Caco-2 (cell line): ENCODE results near the gene SLC27A3. TPM values are rescaled to one million over a fixed set of nuclear protein-coding genes. Genes with fewer than 3 reads are reported as not detected.
"Not testable (repeated sequence)": the region's sequence is repeated elsewhere in the genome, so short reads cannot be mapped to it uniquely, and the experiment has no call there.

Source experiments
- BruUV-seq: library from RNA; stranded (reverse); fragments of 400-500 nt; replicated peaks from 2 replicates; lab custom pipeline; 2021; lab: Mats Ljungman, UMichigan
- CTCF ChIA-PET: fragments of 300-600 bp; sonication (Branson Sonifier 250); formaldehyde crosslinking; loops from one replicate; lab custom pipeline; 2022; ENCODE audit warnings: antibody characterized with exemption; lab: Charles Lee
- POLR2A ChIA-PET: fragments of 300-600 bp; sonication (Branson Sonifier 250); formaldehyde crosslinking; loops from one replicate; lab custom pipeline; 2022; ENCODE audit warnings: antibody characterized with exemption; lab: Charles Lee
- DNase-seq, 2 experiments: peaks; one replicate each; pipeline versions ENCODE4 v3.0.0 to v3.0.0-alpha.2; 2020 to 2022
- H3K27me3 ChIP-seq: replicated peaks from 2 replicates; pipeline ENCODE4 v1.6.0; 2011; ENCODE audit warnings: low read length; ENCODE audit not compliant: control insufficient read depth, insufficient read depth
- H3K36me3 ChIP-seq: 2 replicates; pipeline ENCODE4 v1.5.1; 2011; ENCODE audit warnings: low read length; ENCODE audit not compliant: control insufficient read depth, insufficient read depth
- H3K4me1 ChIP-seq: fragments of 250-450 bp; sonication (Bioruptor Pico); 2 replicates; pipeline ENCODE4 v1.5.1; 2020; ENCODE audit warnings: mild to moderate bottlenecking
- H3K4me3 ChIP-seq: 2 replicates; pipeline ENCODE4 v1.5.1; 2011; ENCODE audit warnings: low read depth, mild to moderate bottlenecking, control low read depth, low read length
- H3K9me3 ChIP-seq: fragments of 250-450 bp; sonication (Bioruptor Pico); 2 replicates; pipeline ENCODE4 v1.5.1; 2020; ENCODE audit warnings: mild to moderate bottlenecking, moderate library complexity
- H3K27ac Mint-ChIP-seq: one replicate; pipeline ENCODE4 v1.8.0; 2022; ENCODE audit warnings: mixed read lengths; ENCODE audit not compliant: unreplicated experiment
- H3K27me3 Mint-ChIP-seq: one replicate; pipeline ENCODE4 v1.8.0; 2022; ENCODE audit warnings: mixed read lengths; ENCODE audit not compliant: insufficient read depth, unreplicated experiment
- H3K36me3 Mint-ChIP-seq: one replicate; pipeline ENCODE4 v1.8.0; 2022; ENCODE audit warnings: mild to moderate bottlenecking, mixed read lengths; ENCODE audit not compliant: insufficient read depth, unreplicated experiment
- H3K4me1 Mint-ChIP-seq: one replicate; pipeline ENCODE4 v1.8.0; 2022; ENCODE audit warnings: low read depth, mixed read lengths; ENCODE audit not compliant: unreplicated experiment
- H3K4me3 Mint-ChIP-seq: one replicate; pipeline ENCODE4 v1.8.0; 2022; ENCODE audit warnings: mild to moderate bottlenecking, moderate library complexity, mixed read lengths; ENCODE audit not compliant: unreplicated experiment
- H3K9me3 Mint-ChIP-seq: one replicate; pipeline ENCODE4 v1.8.0; 2022; ENCODE audit warnings: mixed read lengths; ENCODE audit not compliant: unreplicated experiment
- intact Hi-C: fragments of 100-400 bp; cut with micrococcal nuclease; formaldehyde crosslinking; loops from one replicate; pipeline ENCODE4 v1.10.0; 2022; ENCODE audit not compliant: unreplicated experiment
- total RNA-seq: library from RNA; stranded (reverse); gene quantifications from 2 replicates; pipeline ENCODE4 v1.2.3, GENCODE V29; 2022
- TF ChIP-seq, protein P1 (sequence below), 2 experiments: fragments of 200-600 bp in 1 of 2; IDR thresholded peaks; 1 replicate in 1 of 2; 2 replicates in 1 of 2; pipeline versions ENCODE4 v1.5.1 to v1.8.0; 2011 to 2022; ENCODE audit warnings: antibody characterized with exemption in 1 of 2, control low read depth in 1 of 2, inconsistent platforms in 1 of 2, low read depth in 1 of 2, low read length in 1 of 2, mild to moderate bottlenecking in 1 of 2, moderate library complexity in 1 of 2; ENCODE audit not compliant: insufficient read depth in 1 of 2, severe bottlenecking in 1 of 2, unreplicated experiment in 1 of 2

The SLC27A3 gene
- total RNA-seq, 1 experiment from 2014 or later: 22.8 TPM

- CTCF ChIA-PET: interaction anchor here (0.7 kb wide), 1 partner anchor 142 kb away, joined by 3 read pairs; the partner anchor contains the start of gene GATAD2B
- no TSS peak for BruUV-seq
- Mint-ChIP-seq H3K4me1 (peaks cover 6% of the 10 kb centered on the region), H3K36me3 (peaks cover 11% of the 10 kb centered on the region), H3K27me3 (no peaks in the 10 kb centered on the region), H3K9me3 (no peaks in the 10 kb centered on the region), H3K4me3 (no peak overlapping the region), H3K27ac (no peak overlapping the region)
- no peak for DNase-seq
- TF ChIP-seq, protein P1, sequence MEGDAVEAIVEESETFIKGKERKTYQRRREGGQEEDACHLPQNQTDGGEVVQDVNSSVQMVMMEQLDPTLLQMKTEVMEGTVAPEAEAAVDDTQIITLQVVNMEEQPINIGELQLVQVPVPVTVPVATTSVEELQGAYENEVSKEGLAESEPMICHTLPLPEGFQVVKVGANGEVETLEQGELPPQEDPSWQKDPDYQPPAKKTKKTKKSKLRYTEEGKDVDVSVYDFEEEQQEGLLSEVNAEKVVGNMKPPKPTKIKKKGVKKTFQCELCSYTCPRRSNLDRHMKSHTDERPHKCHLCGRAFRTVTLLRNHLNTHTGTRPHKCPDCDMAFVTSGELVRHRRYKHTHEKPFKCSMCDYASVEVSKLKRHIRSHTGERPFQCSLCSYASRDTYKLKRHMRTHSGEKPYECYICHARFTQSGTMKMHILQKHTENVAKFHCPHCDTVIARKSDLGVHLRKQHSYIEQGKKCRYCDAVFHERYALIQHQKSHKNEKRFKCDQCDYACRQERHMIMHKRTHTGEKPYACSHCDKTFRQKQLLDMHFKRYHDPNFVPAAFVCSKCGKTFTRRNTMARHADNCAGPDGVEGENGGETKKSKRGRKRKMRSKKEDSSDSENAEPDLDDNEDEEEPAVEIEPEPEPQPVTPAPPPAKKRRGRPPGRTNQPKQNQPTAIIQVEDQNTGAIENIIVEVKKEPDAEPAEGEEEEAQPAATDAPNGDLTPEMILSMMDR (IDR thresholded peaks at IDR 0.05; ENCODE audit: insufficient read depth in 1 of 2, low read depth in 1 of 2, low read length in 1 of 2, severe bottlenecking in 1 of 2, unreplicated experiment in 1 of 2): no peak
- intact Hi-C loops: loop anchor here (5.0 kb wide), 1 partner anchor 207 kb away; the partner anchor contains the start of gene RAB13
- no peaks in the 10 kb centered on the region for H3K9me3 ChIP-seq
- H3K27me3 ChIP-seq: no peaks in the 10 kb centered on the region
- no peaks in the 10 kb centered on the region for H3K36me3 ChIP-seq
- peaks cover 6% of the 10 kb centered on the region for H3K4me1 ChIP-seq
- H3K4me3 ChIP-seq: no peak overlapping the region
- POLR2A ChIA-PET: no interaction called here
Measured at GRCh38 chr1:153780551-153780950, 5.3 kb downstream of the SLC27A3 start.

- POLR2A ChIA-PET, H3K27ac Mint-ChIP-seq, BruUV-seq, H3K9me3 Mint-ChIP-seq, CTCF ChIA-PET, H3K27me3 Mint-ChIP-seq, H3K4me1 ChIP-seq, H3K36me3 ChIP-seq, H3K36me3 Mint-ChIP-seq, H3K4me1 Mint-ChIP-seq, H3K27me3 ChIP-seq, H3K9me3 ChIP-seq, DNase-seq: not testable (repeated sequence)
- peak overlapping the region; percentile 48 for H3K4me3 ChIP-seq
- H3K4me3 Mint-ChIP-seq: peak overlapping the region; percentile 77
- intact Hi-C loops: loop anchor here (5.0 kb wide), 1 partner anchor 205 kb away; the partner anchor contains the start of gene RAB13
Measured at GRCh38 chr1:153782648-153783047, 7.4 kb downstream of the SLC27A3 start.

GRCh38 chr1:153783233-153784190 lies 8.3 kb downstream of the SLC27A3 start:
- CTCF ChIA-PET: interaction anchor here (0.6 to 0.8 kb wide), 3 partner anchors 101 to 152 kb away, joined by 3 to 5 read pairs (median 3); partner anchors contain the start of gene GATAD2B
- no peaks in the 10 kb centered on the region; the same call in 1 of the 2 replicates for H3K4me1 ChIP-seq
- no peaks in the 10 kb centered on the region for H3K9me3 ChIP-seq
- peak overlapping the region; percentile 43 for H3K27ac Mint-ChIP-seq
- TSS peak; percentile 97 for BruUV-seq
- peaks cover 4% of the 10 kb centered on the region for H3K36me3 Mint-ChIP-seq
- TF ChIP-seq, protein P1 (IDR thresholded peaks at IDR 0.05; ENCODE audit: insufficient read depth in 1 of 2, low read depth in 1 of 2, low read length in 1 of 2, severe bottlenecking in 1 of 2, unreplicated experiment in 1 of 2): no peak
- peaks cover 11% of the 10 kb centered on the region for H3K4me1 Mint-ChIP-seq
- peak overlapping the region; percentile 77 for H3K4me3 Mint-ChIP-seq
- no peaks in the 10 kb centered on the region for H3K36me3 ChIP-seq
- H3K27me3 ChIP-seq: no peaks in the 10 kb centered on the region
- H3K27me3 Mint-ChIP-seq: peaks cover 2% of the 10 kb centered on the region
- POLR2A ChIA-PET: interaction anchor here (0.5 to 1.5 kb wide), 10 partner anchors 8 to 267 kb away, joined by 3 to 9 read pairs (median 4); partner anchors contain the start of genes CREB3L4, JTB, SLC27A3 and SLC39A1
- H3K4me3 ChIP-seq: peak overlapping the region; percentile 48
- H3K9me3 Mint-ChIP-seq: no peaks in the 10 kb centered on the region
- peak; percentile 89 to 94 for DNase-seq
- intact Hi-C loops: loop anchor here (5.0 kb wide), 1 partner anchor 204 kb away; the partner anchor contains the start of gene RAB13
